Activated naive CD8-positive, alpha-beta T cell (primary cell): ENCODE measurements around the gene CYBB.
"Not testable (repeated sequence)": the region's sequence is repeated elsewhere in the genome, so short reads cannot be mapped to it uniquely, and the experiment has no call there.

Experiments
- H3K27ac Mint-ChIP-seq: one replicate; pipeline ENCODE4 v1.8.0; 2021; ENCODE audit warnings: mixed read lengths
- H3K27me3 Mint-ChIP-seq: one replicate; pipeline ENCODE4 v1.8.0; 2021; ENCODE audit warnings: mixed read lengths
- H3K36me3 Mint-ChIP-seq: one replicate; pipeline ENCODE4 v1.8.0; 2021; ENCODE audit warnings: mixed read lengths
- H3K4me1 Mint-ChIP-seq: one replicate; pipeline ENCODE4 v1.8.0; 2021; ENCODE audit warnings: low read depth, mixed read lengths
- H3K4me3 Mint-ChIP-seq: one replicate; pipeline ENCODE4 v1.8.0; 2021; ENCODE audit warnings: mild to moderate bottlenecking, mixed read lengths
- H3K9me3 Mint-ChIP-seq: one replicate; pipeline ENCODE4 v1.8.0; 2021; ENCODE audit warnings: low read depth, mixed read lengths

Gene CYBB

GRCh38 chrX:37768866-37769265 lies 11.0 kb upstream of the CYBB start:
- H3K9me3 Mint-ChIP-seq, H3K36me3 Mint-ChIP-seq, H3K4me3 Mint-ChIP-seq, H3K4me1 Mint-ChIP-seq, H3K27ac Mint-ChIP-seq, H3K27me3 Mint-ChIP-seq: not testable (repeated sequence)

GRCh38 chrX:37776283-37776986 lies 3.4 kb upstream of the CYBB start:
- H3K4me3 Mint-ChIP-seq, result peak overlapping the region; percentile 47
- no peaks in the 10 kb centered on the region for H3K36me3 Mint-ChIP-seq
- no peaks in the 10 kb centered on the region for H3K27me3 Mint-ChIP-seq
- H3K9me3 Mint-ChIP-seq, result no peaks in the 10 kb centered on the region
- peak overlapping the region; percentile 75 for H3K27ac Mint-ChIP-seq
- peaks cover 25% of the 10 kb centered on the region for H3K4me1 Mint-ChIP-seq

- no peaks in the 10 kb centered on the region for H3K36me3 Mint-ChIP-seq
- H3K4me1 Mint-ChIP-seq, result peaks cover 25% of the 10 kb centered on the region
- no peaks in the 10 kb centered on the region for H3K27me3 Mint-ChIP-seq
- H3K9me3 Mint-ChIP-seq, result no peaks in the 10 kb centered on the region
- peak overlapping the region; percentile 73 for H3K27ac Mint-ChIP-seq
- H3K4me3 Mint-ChIP-seq, result no peak overlapping the region
These were observed 2.9 kb upstream of the CYBB start for GRCh38 chrX:37776987-37777325.

GRCh38 chrX:37781081-37781480 lies 1.2 kb downstream of the CYBB start:
- no peaks in the 10 kb centered on the region for H3K36me3 Mint-ChIP-seq
- H3K9me3 Mint-ChIP-seq, result no peaks in the 10 kb centered on the region
- H3K4me3 Mint-ChIP-seq, result no peak overlapping the region
- H3K27me3 Mint-ChIP-seq, result no peaks in the 10 kb centered on the region
- H3K27ac Mint-ChIP-seq, result no peak overlapping the region
- H3K4me1 Mint-ChIP-seq, result peaks cover 24% of the 10 kb centered on the region

GRCh38 chrX:37781814-37782213 lies 2.0 kb downstream of the CYBB start:
- H3K27me3 Mint-ChIP-seq, result no peaks in the 10 kb centered on the region
- H3K4me3 Mint-ChIP-seq, result no peak overlapping the region
- no peak overlapping the region for H3K27ac Mint-ChIP-seq
- H3K9me3 Mint-ChIP-seq, result no peaks in the 10 kb centered on the region
- H3K4me1 Mint-ChIP-seq, result peaks cover 24% of the 10 kb centered on the region
- no peaks in the 10 kb centered on the region for H3K36me3 Mint-ChIP-seq

GRCh38 chrX:37782359-37782758 lies 2.5 kb downstream of the CYBB start:
- Mint-ChIP-seq H3K36me3 (no peaks in the 10 kb centered on the region), H3K4me1 (peaks cover 24% of the 10 kb centered on the region), H3K27me3 (no peaks in the 10 kb centered on the region), H3K9me3 (no peaks in the 10 kb centered on the region), H3K4me3 (no peak overlapping the region), H3K27ac (no peak overlapping the region)

GRCh38 chrX:37783305-37783704 lies 3.4 kb downstream of the CYBB start:
- H3K27ac Mint-ChIP-seq, result no peak overlapping the region
- H3K4me1 Mint-ChIP-seq, result peaks cover 26% of the 10 kb centered on the region
- no peaks in the 10 kb centered on the region for H3K27me3 Mint-ChIP-seq
- H3K36me3 Mint-ChIP-seq, result no peaks in the 10 kb centered on the region
- no peaks in the 10 kb centered on the region for H3K9me3 Mint-ChIP-seq
- no peak overlapping the region for H3K4me3 Mint-ChIP-seq

- Mint-ChIP-seq H3K36me3 (no peaks in the 10 kb centered on the region), H3K4me3 (no peak overlapping the region), H3K27ac (no peak overlapping the region), H3K4me1 (peaks cover 30% of the 10 kb centered on the region), H3K27me3 (no peaks in the 10 kb centered on the region), H3K9me3 (no peaks in the 10 kb centered on the region)
These were observed 5.7 kb downstream of the CYBB start for GRCh38 chrX:37785569-37785968.

GRCh38 chrX:37786624-37787422 lies 7.0 kb downstream of the CYBB start:
- Mint-ChIP-seq H3K4me3 (peak overlapping the region; percentile 17), H3K4me1 (peaks cover 30% of the 10 kb centered on the region), H3K36me3 (no peaks in the 10 kb centered on the region), H3K9me3 (no peaks in the 10 kb centered on the region), H3K27me3 (no peaks in the 10 kb centered on the region), H3K27ac (peak overlapping the region; percentile 75)

- Mint-ChIP-seq H3K4me3 (no peak overlapping the region), H3K36me3 (no peaks in the 10 kb centered on the region), H3K4me1 (peaks cover 30% of the 10 kb centered on the region), H3K9me3 (no peaks in the 10 kb centered on the region), H3K27ac (no peak overlapping the region), H3K27me3 (no peaks in the 10 kb centered on the region)
These were observed 7.6 kb downstream of the CYBB start for GRCh38 chrX:37787423-37787869.

GRCh38 chrX:37796310-37796709 lies 16.5 kb downstream of the CYBB start:
- H3K4me3 Mint-ChIP-seq, result no peak overlapping the region
- H3K4me1 Mint-ChIP-seq, result peaks cover 19% of the 10 kb centered on the region
- H3K27me3 Mint-ChIP-seq, result no peaks in the 10 kb centered on the region
- H3K36me3 Mint-ChIP-seq, result no peaks in the 10 kb centered on the region
- no peaks in the 10 kb centered on the region for H3K9me3 Mint-ChIP-seq
- no peak overlapping the region for H3K27ac Mint-ChIP-seq

GRCh38 chrX:37796805-37797204 lies 16.9 kb downstream of the CYBB start:
- Mint-ChIP-seq H3K27me3 (no peaks in the 10 kb centered on the region), H3K9me3 (no peaks in the 10 kb centered on the region), H3K36me3 (no peaks in the 10 kb centered on the region), H3K27ac (no peak overlapping the region), H3K4me3 (no peak overlapping the region), H3K4me1 (peaks cover 19% of the 10 kb centered on the region)

GRCh38 chrX:37799936-37800335 lies 20.1 kb downstream of the CYBB start:
- no peak overlapping the region for H3K27ac Mint-ChIP-seq
- no peaks in the 10 kb centered on the region for H3K9me3 Mint-ChIP-seq
- H3K4me1 Mint-ChIP-seq, result peaks cover 19% of the 10 kb centered on the region
- H3K4me3 Mint-ChIP-seq, result no peak overlapping the region
- H3K36me3 Mint-ChIP-seq, result no peaks in the 10 kb centered on the region
- no peaks in the 10 kb centered on the region for H3K27me3 Mint-ChIP-seq

- Mint-ChIP-seq H3K4me3 (no peak overlapping the region), H3K4me1 (peaks cover 16% of the 10 kb centered on the region), H3K27ac (no peak overlapping the region), H3K9me3 (no peaks in the 10 kb centered on the region), H3K27me3 (no peaks in the 10 kb centered on the region), H3K36me3 (no peaks in the 10 kb centered on the region)
These were observed 20.9 kb downstream of the CYBB start for GRCh38 chrX:37800717-37801116.

GRCh38 chrX:37802028-37802427 lies 22.2 kb downstream of the CYBB start:
- H3K9me3 Mint-ChIP-seq, result no peaks in the 10 kb centered on the region
- no peaks in the 10 kb centered on the region for H3K27me3 Mint-ChIP-seq
- H3K4me3 Mint-ChIP-seq, result no peak overlapping the region
- H3K36me3 Mint-ChIP-seq, result no peaks in the 10 kb centered on the region
- H3K27ac Mint-ChIP-seq, result no peak overlapping the region
- peaks cover 3% of the 10 kb centered on the region for H3K4me1 Mint-ChIP-seq

- no peak overlapping the region for H3K27ac Mint-ChIP-seq
- no peaks in the 10 kb centered on the region for H3K9me3 Mint-ChIP-seq
- no peaks in the 10 kb centered on the region for H3K27me3 Mint-ChIP-seq
- H3K4me1 Mint-ChIP-seq, result no peaks in the 10 kb centered on the region
- no peak overlapping the region for H3K4me3 Mint-ChIP-seq
- H3K36me3 Mint-ChIP-seq, result no peaks in the 10 kb centered on the region
These were observed 23.2 kb downstream of the CYBB start for GRCh38 chrX:37803057-37803456.
